Left lobe of liver (tissue), 2 donors: ENCODE measurements around the gene PIGV. TPM values are rescaled to one million over a fixed set of nuclear protein-coding genes. Genes with fewer than 3 reads are reported as not detected.
"Not testable (repeated sequence)": the region's sequence is repeated elsewhere in the genome, so short reads cannot be mapped to it uniquely, and the experiment has no call there.

Experiments used
- ATAC-seq: fragments of 200-7000 bp; cut with Tn5 transposase; one replicate; pipeline ENCODE4 v1.9.1; 2020; ENCODE audit warnings: mild to moderate bottlenecking, moderate library complexity
- DNase-seq: peaks from one replicate; pipeline ENCODE4 v3.0.0-alpha.2; 2020; ENCODE audit warnings: low spot score
- total RNA-seq: library from RNA; stranded (reverse); gene quantifications from one replicate; pipeline ENCODE4 v1.2.1, GENCODE V29; 2021
- donor health status: DM: no; HTN: no; CAD: no; lungs with moderate emphysema.
- donor health status: DM: no; HTN: yes; CAD: no.

Gene PIGV
- total RNA-seq, 1 donor from 2014 or later = 30.8 TPM

DNA sequence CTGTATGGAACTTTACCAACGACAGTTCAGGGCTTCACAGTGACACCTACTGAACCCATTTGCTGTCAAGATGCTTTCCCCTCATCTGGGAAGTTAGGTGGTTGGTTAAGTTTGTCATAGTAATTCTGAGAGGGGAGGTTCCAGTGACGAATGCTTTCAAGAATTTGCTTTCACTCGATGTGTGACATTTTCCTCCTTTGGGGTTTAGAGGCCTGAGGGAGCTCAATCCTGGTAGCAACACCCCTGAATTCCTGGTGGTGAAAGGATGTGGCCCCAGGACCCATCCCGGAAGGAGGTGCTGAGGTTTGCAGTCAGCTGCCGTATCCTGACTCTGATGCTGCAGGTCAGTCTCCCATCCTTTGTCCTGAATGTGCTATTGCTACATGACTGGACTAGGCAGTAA lies 2.8 kb downstream of the PIGV start:
- no peak for DNase-seq
- ATAC-seq = no peak

DNA sequence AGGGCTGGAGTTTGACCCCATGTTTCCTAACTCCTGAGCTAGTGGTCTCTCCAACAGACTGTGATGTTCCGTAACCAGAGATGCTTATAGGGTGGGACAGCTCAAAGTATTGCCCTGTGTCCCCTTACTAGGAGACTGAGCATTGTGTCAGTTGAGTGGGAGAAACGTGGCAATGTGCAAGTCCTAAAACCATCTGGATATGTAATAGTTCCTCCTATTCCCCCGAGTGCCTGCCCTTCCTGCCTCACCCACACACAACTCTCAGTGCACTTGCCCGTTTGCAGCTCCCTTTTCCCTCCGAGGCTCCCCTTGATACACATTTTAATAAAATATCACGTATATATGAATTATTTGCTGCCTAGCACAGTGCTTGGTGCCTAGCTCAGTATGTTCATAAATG lies 3.4 kb downstream of the PIGV start:
- ATAC-seq (no peak), DNase-seq (no peak)

DNA sequence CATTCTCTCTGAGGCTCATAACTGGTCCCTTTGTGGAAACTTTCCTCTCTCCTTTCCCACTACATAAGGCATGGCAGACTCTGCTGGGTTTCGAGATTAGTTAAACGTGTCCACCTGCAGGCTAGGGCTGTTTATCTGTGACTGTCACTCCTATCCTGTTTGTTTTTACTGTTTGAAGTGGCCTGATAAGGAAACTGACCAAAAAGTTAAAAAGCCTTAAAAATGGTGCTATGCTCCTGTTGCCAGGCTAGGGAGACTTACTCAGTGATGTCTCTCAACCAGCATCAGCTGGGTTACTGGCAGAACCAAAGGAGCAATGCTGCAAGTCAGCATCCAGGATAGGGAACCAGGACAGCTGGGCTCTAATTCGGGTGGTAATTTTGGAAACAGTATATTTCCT lies 3.9 kb downstream of the PIGV start:
- DNase-seq (no peak), ATAC-seq (no peak)

DNA sequence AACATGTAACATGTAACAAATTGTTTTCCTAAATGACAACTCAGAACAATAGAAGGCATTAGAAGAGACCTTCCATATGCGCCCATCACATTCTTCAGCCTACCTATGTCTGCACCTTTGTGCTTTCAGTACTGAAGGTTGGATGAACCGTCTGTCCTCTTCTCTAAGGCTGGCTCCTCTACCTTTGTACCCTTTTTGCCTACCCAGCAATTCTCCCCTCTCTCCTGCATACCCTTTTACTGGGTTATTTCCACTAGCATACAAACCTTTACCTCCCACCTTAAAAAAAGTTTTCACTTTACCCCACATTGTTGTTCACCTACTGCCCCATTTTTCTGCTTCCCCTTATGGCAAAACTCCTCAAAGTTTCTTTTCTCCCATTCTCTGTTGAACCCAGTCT lies 5.2 kb downstream of the PIGV start:
- no peak for ATAC-seq

DNA sequence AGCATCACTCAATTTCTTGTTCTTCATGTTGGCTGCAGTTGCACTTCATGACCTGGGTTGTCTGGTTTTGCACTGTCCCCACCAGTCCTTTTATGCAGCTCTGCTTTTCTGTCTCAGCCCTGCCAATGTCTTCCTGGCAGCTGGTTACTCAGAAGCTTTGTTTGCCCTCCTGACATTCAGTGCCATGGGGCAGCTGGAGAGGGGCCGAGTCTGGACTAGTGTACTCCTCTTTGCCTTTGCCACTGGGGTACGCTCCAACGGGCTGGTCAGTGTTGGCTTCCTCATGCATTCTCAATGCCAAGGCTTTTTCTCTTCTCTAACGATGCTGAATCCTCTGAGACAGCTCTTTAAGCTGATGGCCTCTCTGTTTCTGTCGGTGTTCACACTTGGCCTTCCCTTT lies 6.6 kb downstream of the PIGV start:
- ATAC-seq = peak; percentile 87
- DNase-seq = peak; percentile 87

More for the DNA sequence above, 5.2 kb downstream of the PIGV start:
- DNase-seq = no peak

DNA sequence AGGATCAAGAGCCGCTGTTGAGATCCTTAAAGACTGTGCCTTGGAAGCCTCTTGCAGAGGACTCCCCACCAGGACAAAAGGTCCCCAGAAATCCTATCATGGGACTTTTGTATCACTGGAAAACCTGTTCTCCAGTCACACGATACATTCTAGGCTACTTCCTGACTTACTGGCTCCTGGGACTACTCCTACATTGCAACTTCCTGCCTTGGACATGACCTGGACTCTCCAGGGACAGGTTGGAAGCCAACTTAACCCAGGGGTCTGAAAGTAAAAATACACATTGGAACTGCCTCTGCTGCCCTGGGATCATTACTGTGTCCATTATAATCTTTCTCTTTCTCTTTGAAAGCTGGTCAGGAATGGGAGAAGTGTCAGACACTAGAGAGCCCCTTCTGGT lies 9.9 kb downstream of the PIGV start:
- DNase-seq (no peak), ATAC-seq (no peak)

DNA sequence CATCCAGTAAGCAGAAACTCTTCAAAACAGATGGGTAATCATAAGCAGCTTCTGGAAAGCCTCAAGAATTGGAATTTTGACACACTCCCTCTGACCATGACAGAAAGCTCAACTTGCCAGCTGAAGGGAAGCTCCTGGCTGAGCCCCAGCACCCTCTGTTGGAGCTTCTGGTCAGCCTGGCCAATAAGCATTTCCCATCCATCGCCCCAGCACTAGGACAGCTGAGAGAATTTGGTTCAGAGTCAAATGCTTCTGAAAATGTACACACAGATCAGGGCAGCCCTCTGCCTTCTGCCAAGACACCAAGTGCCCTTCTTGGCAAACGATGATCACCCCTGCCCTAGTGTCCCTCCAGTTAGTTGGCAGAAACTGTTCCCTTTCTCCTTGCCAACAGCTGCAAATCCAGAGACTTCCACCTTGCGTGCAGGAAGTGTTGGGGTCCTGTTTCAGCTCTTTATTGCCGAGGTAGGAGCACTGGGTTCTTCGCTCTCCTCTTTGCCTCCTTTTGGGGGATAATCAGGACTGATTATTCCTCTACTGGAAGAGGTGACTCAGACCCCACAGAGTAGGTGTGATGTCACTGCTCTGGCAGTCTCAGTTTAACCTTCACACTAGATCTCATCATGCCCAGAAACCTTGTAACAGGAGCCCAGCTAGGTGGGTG lies 11.9 kb downstream of the PIGV start:
- DNase-seq (peak; percentile 93), ATAC-seq (peak; percentile 92)

DNA sequence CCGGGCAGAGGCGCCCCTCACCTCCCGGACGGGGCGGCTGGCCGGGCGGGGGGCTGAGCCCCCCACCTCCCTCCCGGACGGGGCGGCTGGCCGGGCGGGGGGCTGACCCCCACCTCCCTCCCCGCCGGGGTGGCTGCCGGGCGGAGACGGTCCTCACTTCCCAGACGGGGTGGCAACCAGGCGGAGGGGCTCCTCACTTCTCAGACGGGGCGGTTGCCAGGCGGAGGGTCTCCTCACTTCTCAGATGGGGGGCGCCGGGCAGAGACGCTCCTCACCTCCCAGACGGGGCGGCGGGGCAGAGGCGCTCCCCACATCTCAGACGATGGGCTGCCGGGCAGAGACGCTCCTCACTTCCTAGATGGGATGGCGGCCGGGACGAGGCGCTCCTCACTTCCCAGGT lies 16.2 kb downstream of the PIGV start:
- not testable (repeated sequence) for ATAC-seq, DNase-seq

DNA sequence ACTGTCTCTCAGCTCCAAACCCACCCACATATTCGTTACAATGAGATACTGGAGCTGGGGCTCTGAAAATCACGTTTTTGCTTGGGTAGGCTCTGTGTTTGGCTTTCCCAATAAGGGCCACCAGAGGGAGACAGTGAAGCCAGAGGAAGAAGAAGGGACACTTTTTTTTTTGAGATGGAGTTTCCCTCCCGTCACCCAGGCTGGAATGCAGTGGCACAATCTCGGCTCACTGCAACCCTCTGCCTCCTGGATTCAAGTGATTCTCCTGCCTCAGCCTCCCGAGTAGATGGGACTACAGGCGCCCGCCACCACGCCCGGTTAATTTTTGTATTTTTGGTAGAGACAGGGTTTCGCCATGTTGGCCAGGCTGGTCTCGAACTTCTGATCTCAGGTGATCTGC lies 22.4 kb downstream of the PIGV start:
- ATAC-seq = peak; percentile 76
- DNase-seq = not testable (repeated sequence)

DNA sequence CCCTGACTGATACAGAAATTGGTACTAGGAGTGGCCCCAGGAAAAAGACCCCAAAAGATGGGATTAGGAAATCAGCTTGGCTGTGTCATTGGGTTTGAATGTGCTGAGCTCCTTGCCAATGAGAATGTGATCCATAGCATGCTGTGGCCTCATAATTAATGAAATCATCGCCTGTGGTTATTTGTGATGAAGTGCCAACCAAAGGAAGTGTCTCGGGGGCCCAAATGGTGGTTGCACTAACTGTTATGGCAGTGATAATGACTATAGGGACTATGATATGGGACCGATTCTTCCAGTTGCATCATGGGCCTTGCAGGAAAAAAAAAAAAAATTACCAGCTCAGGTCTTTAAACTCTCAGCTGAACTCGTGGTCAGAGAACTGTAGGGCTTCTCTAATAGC lies 23.3 kb downstream of the PIGV start:
- ATAC-seq (no peak), DNase-seq (no peak)

DNA sequence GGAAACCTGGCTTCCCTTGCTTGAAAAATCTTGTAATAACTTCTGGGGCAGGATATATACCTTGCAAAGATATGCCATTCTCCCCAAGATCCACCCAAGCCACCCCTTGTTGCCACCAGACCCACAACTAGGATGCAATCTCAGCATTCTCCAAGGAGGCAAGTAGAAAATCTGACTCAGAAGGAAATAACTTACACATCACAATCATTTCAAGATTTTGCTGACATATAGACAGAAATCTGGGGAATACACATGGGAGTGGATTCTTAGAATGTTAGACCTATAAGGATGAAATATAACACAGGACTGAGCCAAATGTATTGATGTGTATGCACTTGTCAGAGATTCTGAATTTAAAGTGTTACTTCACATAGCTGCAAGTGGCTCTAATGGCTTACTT lies 24.0 kb downstream of the PIGV start:
- DNase-seq = no peak
- ATAC-seq = no peak

DNA sequence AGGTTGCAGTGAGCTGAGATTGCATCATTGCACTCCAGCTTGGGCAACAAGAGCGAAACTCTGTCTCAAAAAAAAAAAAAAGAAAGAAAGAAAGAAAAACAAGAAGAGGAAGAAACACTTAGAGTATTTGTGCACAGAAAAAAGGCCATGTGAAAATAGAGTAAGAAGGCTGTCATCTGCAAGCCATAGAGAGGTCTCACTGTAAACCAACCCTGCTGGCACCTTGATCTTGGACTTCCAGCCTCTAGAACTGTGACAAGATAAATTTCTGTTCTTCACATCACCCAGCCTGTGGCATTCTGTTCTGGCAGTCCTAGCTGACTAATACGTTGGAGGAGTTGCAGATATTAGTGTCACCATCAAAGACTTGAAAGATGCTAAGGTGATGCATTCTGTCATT lies 26.6 kb downstream of the PIGV start:
- DNase-seq = no peak
- no peak for ATAC-seq

DNA sequence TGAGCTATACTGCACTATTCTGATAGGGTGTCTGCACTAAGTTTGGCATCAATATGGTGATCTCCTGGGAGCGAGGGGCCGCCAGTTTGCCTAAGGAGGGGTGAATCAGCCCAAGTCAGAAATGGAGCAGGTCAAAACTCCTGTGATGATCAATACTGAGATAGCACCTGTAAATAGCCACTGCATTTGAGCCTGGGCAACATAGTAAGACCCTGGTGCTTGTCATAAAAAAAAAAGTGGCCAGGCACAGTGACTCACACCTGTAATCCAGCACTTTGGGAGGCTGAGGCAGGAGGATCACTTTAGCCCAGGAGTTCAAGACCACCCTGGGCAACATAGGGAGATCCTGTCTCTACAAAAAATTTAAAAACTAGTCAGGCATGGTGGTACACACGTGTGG lies 27.1 kb downstream of the PIGV start:
- DNase-seq (no peak), ATAC-seq (no peak)

DNA sequence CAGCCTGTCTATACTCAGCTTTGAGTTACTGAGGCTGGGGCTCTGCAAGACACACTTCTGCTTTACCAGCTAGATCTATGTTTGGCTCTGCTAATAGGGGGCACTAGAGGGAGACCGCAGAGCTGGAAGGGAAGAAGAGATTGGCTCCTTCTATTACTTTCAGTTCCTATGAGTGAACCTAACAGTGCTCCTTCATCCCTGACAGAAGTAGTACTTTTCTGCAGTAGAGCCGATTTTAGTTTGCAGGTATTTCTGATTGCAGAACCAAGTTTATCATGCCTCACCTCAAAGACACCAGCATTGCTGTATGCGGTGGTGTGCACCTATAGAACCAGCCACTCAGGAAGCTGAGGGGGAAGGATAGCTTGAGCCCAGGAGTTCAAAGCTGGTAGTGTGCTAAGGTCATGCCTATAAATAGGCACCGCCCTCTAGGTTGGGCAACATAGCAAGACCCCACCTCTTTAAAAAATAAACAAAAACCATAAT lies 33.1 kb downstream of the PIGV start:
- DNase-seq (no peak), ATAC-seq (peak; percentile 67)

DNA sequence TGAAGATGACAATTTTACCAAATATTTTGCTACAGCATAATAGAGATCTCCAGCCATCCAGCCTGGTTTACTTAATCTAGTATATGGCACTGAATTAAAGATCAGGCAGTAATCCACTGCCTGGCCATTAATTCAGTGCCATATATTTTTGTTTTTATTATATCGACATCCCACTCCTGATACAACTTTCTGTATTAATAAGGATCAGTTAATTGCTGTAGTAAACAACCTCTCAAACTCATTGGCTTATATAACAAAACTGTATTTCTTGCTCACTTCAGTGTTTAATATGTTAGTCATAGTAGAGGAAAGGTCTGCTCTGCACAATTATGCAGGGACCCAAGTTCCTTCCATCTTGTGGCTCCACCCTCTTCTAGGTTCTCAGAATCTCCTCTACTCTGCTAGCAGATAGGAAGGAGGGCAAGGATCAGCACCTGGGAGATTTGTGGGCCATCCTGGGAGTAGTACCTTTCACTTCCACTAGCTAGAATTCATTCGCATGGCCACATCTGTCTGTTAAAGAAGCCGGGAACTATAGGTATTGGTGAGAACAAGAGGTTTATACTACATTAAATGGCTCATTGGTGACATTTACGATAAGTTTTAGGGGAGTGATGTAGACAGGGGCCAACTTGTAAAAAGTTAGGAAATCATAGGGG lies 35.1 kb downstream of the PIGV start:
- DNase-seq = no peak
- ATAC-seq = no peak

DNA sequence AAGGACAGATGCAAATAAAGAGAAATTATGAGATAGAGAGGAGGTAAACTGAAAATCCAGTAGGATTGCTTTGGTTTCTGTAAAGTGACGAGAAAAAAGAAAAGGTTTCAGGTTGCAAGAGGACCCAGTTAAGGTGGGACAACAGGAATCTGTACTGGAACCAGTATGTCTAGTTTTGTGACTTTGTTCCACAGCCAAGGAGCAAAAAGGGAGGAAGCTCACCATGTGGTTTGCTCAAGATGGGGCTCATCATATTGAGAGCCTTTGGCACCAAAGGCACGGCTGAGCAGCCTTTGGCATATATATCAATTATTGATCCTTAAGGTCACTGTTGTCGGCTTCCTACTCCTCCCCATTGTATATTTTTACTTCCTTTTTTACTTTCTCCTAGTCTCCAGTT lies 37.0 kb downstream of the PIGV start:
- no peak for DNase-seq

DNA sequence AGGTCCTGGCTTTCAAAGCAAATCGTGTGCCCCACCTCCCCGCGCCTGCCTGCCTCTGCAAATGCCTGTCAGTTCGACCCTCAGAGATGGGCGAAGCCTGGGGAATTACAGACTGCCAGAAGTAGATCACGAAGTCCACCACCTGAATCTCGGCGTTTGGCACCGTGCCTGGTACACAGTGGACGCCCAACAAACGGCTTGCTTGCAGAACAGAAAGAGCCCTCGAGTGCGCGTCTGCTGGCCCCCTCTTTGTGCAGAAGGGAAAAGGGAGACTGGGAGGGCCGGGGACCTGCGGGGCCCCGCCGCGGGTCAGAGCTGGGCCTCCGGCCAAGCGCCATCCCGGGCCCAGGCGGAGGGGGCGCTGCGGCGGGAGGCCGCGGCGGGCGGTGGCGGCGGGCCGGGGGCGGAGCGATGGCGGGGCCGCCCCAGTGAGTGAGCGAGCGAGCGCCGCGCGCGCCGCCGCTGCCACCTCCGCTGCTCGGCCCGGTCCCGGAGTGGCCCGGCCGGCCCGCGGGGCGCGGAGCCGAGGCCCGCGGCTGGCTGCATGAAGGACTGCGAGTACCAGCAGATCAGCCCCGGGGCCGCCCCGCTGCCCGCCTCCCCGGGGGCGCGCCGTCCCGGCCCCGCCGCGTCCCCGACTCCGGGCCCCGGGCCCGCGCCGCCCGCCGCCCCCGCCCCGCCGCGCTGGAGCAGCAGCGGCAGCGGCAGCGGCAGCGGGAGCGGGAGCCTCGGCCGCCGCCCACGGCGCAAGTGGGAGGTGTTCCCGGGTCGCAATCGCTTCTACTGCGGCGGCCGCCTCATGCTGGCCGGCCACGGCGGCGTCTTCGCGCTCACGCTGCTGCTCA lies 38.7 kb downstream of the PIGV start, which contains the start of gene ZDHHC18:
Gene ZDHHC18, plus strand, starts transcription at position 428 of the 845 bp plus-strand sequence. Its CDS starts 117 bp downstream, at position 545.
- DNase-seq (peak; percentile 83), ATAC-seq (peak; percentile 90)

More for the DNA sequence above, 37.0 kb downstream of the PIGV start:
- no peak for ATAC-seq

DNA sequence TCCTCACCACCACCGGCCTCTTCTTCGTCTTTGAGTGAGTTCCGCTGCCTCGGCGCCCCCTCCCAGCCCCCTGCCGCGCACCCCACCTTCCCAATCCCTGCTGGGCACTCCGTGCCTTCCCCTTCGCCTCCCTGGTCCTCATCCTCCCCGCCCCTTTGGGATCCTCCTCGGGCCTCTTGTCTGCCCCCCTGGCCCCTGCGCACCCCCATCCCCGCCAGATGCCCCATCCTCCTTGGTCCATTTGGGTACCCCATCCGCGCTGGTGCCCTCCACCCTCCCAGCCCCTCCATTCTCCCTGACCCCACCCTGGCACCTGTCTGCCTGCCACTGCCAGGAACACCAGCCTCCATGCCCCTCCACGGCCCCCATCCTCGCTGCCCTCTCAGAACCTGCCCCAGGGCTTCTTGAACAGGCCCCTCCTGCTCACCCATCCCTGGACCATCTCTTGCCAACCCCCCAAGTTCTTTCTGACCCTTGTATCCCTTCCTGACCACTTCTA lies 39.4 kb downstream of the PIGV start:
- DNase-seq = no peak
- no peak for ATAC-seq

DNA sequence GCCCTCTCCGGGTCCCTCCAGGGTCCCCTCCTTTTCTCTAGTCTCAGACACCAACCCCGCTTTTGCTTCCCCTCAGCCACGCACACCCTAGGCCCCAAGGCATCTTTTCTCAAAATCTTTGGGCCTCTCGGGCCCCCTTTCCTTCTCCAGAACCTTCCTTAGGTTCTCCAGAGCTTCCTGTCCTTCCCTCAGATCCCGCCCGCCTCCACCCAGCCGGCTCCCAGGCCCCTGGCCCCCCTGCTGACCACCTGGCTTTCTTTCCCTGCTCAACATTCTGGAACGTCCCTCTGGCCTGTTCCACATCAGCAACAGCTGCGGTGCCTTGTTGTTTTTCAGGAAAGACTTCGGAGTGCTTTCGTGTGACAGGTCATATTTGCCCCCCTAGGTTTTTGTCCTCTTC lies 39.9 kb downstream of the PIGV start:
- DNase-seq (no peak), ATAC-seq (no peak)

DNA sequence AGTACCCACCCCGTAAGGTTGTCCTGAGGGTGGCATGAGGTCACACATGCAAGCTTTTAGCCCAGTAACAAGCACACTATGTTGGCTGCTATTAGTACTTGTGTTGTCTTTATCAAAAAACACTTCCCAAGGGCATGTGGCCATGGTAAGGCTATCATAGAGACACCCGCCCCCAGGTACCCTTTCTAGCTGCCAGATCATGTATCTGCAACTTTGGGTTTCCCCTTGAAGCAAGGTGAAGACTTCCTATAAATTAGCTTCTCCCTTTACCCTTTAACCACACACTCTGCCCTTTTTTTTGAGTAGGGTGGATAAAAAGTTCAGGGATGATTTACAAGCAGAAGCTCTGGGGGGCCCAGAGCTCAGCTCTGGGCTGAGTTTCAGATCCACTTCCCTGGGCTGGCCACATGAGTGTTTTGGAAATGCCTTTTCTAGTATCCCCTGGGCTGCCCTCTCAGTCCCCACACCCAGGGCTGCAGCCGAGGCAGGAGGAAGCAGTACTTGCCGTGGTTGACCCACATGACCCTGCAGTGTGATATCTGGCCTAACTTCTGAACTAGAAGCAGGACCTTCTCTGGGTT lies 40.8 kb downstream of the PIGV start:
- peak; percentile 4 for ATAC-seq
- DNase-seq = no peak
